ENCODE results near the gene TBC1D17.

Gene TBC1D17

DNA sequence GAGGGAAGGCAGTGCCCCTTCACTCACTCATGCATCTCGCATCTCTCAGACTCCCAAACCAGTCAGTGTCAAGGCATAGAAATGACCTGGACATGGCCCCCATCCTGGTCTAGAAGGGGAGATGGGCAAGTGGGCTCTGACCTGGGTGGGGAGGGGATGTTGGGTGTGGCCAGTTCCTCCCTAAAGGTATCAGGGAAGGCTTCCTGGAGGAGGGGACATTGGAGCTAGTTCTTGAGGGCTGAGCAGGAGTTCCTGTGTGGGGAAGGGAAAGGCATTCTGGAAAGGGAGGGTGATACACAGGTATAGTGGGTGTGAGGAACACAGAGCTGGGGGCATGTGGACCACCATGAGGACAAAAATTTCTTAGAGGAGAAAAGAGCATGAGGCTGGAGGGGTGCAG lies 15.2 kb downstream of the TBC1D17 start:
- peaks cover 31% of the 10 kb centered on the region for H3K27me3 Mint-ChIP-seq (ENCODE audit: low read depth, poor library complexity)
- H3K9me3 Mint-ChIP-seq, result no peaks in the 10 kb centered on the region
- no peak for DNase-seq
- peaks cover 45% of the 10 kb centered on the region for H3K4me1 Mint-ChIP-seq
- TF ChIP-seq, protein P1, sequence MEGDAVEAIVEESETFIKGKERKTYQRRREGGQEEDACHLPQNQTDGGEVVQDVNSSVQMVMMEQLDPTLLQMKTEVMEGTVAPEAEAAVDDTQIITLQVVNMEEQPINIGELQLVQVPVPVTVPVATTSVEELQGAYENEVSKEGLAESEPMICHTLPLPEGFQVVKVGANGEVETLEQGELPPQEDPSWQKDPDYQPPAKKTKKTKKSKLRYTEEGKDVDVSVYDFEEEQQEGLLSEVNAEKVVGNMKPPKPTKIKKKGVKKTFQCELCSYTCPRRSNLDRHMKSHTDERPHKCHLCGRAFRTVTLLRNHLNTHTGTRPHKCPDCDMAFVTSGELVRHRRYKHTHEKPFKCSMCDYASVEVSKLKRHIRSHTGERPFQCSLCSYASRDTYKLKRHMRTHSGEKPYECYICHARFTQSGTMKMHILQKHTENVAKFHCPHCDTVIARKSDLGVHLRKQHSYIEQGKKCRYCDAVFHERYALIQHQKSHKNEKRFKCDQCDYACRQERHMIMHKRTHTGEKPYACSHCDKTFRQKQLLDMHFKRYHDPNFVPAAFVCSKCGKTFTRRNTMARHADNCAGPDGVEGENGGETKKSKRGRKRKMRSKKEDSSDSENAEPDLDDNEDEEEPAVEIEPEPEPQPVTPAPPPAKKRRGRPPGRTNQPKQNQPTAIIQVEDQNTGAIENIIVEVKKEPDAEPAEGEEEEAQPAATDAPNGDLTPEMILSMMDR (IDR thresholded peaks at IDR 0.05), result no peak
- no peak overlapping the region for H3K27ac Mint-ChIP-seq
- no peak overlapping the region for H3K4me3 Mint-ChIP-seq
- peaks cover 11% of the 10 kb centered on the region for H3K36me3 Mint-ChIP-seq (ENCODE audit: low read depth)

- DNase-seq, result no peak
- Mint-ChIP-seq H3K36me3 (ENCODE audit: low read depth) (peaks cover 3% of the 10 kb centered on the region), H3K27ac (no peak overlapping the region)
These were observed 16.6 kb downstream of the TBC1D17 start for GRCh38 chr19:49894011-49894664.

GRCh38 chr19:49894879-49895565 lies 17.5 kb downstream of the TBC1D17 start:
- H3K27ac Mint-ChIP-seq, result no peak overlapping the region
- H3K9me3 Mint-ChIP-seq, result no peaks in the 10 kb centered on the region
- TF ChIP-seq, protein P1 (IDR thresholded peaks at IDR 0.05), result no peak
- H3K27me3 Mint-ChIP-seq (ENCODE audit: low read depth, poor library complexity), result peaks cover 22% of the 10 kb centered on the region
- no peaks in the 10 kb centered on the region for H3K36me3 Mint-ChIP-seq (ENCODE audit: low read depth)
- H3K4me1 Mint-ChIP-seq, result peaks cover 48% of the 10 kb centered on the region
- H3K4me3 Mint-ChIP-seq, result no peak overlapping the region
- DNase-seq, result no peak

More at GRCh38 chr19:49894011-49894664, 16.6 kb downstream of the TBC1D17 start:
- H3K27me3 Mint-ChIP-seq (ENCODE audit: low read depth, poor library complexity), result peaks cover 31% of the 10 kb centered on the region
- no peaks in the 10 kb centered on the region for H3K9me3 Mint-ChIP-seq
- TF ChIP-seq, protein P1 (IDR thresholded peaks at IDR 0.05), result no peak
- peaks cover 48% of the 10 kb centered on the region for H3K4me1 Mint-ChIP-seq
- no peak overlapping the region for H3K4me3 Mint-ChIP-seq

DNA sequence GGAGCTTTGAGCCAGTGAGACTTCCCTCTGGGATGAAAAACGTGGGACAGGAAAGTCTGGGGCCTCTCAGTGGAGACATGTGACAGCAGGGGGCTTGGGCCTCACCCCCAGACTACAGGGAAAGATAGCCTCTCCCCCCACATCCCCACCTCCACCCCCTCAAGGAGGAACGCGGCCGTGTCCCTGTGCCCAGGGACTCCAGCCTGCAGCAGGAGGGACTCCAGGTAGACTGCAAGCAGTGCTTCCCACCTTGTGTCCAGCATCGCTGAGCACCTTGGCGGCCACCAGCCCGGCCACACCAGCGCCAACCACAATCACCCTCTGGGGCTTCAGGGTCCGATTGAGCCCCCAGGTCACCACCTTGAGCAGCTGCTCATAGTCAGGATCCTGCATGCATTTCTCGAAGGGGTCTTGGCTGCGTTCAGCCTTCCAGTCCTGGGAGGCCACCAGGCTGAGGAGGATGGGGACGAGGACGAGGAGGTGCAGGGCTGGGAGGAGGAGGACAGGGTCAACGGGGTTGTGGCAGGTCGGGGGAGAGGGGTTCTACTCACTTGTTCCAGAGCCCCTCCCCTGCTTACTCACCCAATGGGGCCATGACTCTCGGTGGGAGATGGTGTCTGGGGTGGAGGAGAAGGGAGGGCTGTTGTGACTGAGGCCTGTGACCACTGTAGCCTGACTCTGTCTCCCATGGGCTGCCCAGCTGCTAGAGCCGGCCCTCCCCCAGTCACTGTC lies 18.2 kb downstream of the TBC1D17 start:
- Mint-ChIP-seq H3K4me1 (peaks cover 47% of the 10 kb centered on the region), H3K27ac (peak overlapping the region; percentile 72), H3K9me3 (no peaks in the 10 kb centered on the region), H3K36me3 (ENCODE audit: low read depth) (no peaks in the 10 kb centered on the region), H3K4me3 (no peak overlapping the region), H3K27me3 (ENCODE audit: low read depth, poor library complexity) (peaks cover 17% of the 10 kb centered on the region)
- TF ChIP-seq, protein P1 (IDR thresholded peaks at IDR 0.05), result no peak
- DNase-seq, result no peak

DNA sequence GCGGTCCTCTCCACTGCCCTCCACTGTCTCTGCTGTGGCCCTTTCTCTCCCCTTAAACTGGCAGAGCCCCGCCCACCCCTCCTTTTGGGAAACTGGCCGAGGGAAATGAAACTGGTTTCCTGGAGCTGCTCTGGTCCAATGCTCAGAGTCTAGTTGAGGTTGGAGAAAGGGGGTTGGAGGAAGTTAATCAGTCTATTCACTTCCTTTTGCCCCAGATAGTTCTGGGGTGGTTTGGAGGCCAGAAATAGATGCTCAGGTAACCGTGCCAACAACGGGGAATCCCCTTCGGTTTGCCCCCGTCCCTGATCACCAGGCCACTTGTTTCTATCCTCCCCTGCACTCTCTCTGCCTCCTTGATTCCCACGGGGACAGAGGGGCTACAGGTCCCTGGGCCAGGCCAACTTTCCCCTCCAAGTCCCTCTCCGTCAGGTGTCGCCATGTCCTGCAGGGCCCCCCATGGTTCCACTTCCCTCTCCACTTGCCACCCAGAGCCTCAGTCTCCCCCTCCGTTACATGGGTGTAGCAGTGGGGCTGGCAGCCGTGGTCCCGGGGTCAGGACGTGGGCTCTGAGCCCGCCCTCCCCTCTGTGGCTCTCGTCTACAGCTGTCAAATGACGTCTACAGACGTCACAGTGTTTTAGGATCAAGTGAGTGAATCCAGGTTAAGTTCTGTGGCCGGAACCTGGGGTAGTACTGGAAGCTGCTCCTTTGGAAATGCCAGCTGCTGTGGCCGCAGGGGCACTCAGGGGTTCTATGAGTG lies 19.5 kb downstream of the TBC1D17 start, which contains the start of gene IL4I1:
IL4I1 (minus strand) TSS at position 25 of the 759 bp plus-strand sequence. CDS start 727 bp downstream, outside the sequence.
- H3K27me3 Mint-ChIP-seq (ENCODE audit: low read depth, poor library complexity), result peaks cover 13% of the 10 kb centered on the region
- H3K4me3 Mint-ChIP-seq, result peak within 1 kb of the TSS; percentile 61
- TF ChIP-seq, protein P1 (IDR thresholded peaks at IDR 0.05), result no peak
- DNase-seq, result no peak
- peaks cover 35% of the 10 kb centered on the region for H3K4me1 Mint-ChIP-seq
- H3K36me3 Mint-ChIP-seq (ENCODE audit: low read depth), result no peaks in the 10 kb centered on the region
- H3K27ac Mint-ChIP-seq, result peak within 1 kb of the TSS; percentile 91
- H3K9me3 Mint-ChIP-seq, result no peaks in the 10 kb centered on the region

All from nephron progenitor cell (in vitro differentiated cells).